GM20000 (cell line): ENCODE data around the gene GABRA5.

Source experiments
- DNase-seq: peaks from one replicate; pipeline ENCODE4 v3.0.0; 2012; ENCODE audit warnings: low spot score
- CTCF ChIP-seq: IDR thresholded peaks from 2 replicates; pipeline ENCODE4 v1.5.1; 2012; ENCODE audit warnings: mild to moderate bottlenecking, control low read depth; ENCODE audit errors: extremely low read depth, missing control alignments

The GABRA5 gene

GRCh38 chr15:26888761-26889160 is 21.9 kb downstream of the GABRA5 start:
- no peak for TF ChIP-seq CTCF
- DNase-seq: no peak

- TF ChIP-seq CTCF: peak; percentile 17
- DNase-seq: peak; percentile 65
Measured at GRCh38 chr15:26889298-26889898, 22.5 kb downstream of the GABRA5 start.

- TF ChIP-seq CTCF: no peak
- peak; percentile 6 for DNase-seq
Measured at GRCh38 chr15:26890451-26890850, 23.6 kb downstream of the GABRA5 start.

GRCh38 chr15:26890988-26891387 is 24.1 kb downstream of the GABRA5 start:
- TF ChIP-seq CTCF: no peak
- peak; percentile 8 for DNase-seq

- DNase-seq: peak; percentile 63
- TF ChIP-seq CTCF: peak; percentile 7
Measured at GRCh38 chr15:26891448-26892181, 24.8 kb downstream of the GABRA5 start.

- no peak for TF ChIP-seq CTCF
- no peak for DNase-seq
Measured at GRCh38 chr15:26892182-26892518, 25.3 kb downstream of the GABRA5 start.

- no peak for TF ChIP-seq CTCF
- peak; percentile 4 for DNase-seq
Measured at GRCh38 chr15:26892678-26893077, 25.8 kb downstream of the GABRA5 start.
